ENCODE measurements around the gene KCNQ1.

- no peak for TF ChIP-seq CTCF (IDR thresholded peaks at IDR 0.05)
- TF ChIP-seq POLR2A (IDR thresholded peaks at IDR 0.05): no peak
Observed at GRCh38 chr11:2767071-2767470, 322.3 kb downstream of the KCNQ1 start.

Measured in body of pancreas (tissue), 4 donors.